Spleen (tissue), 7 donors: Measurements from ENCODE around the gene PAX5.

Source experiments
- POLR2AphosphoS5 ChIP-seq, 3 donors: sonication (generic); formaldehyde crosslinking; IDR thresholded peaks; one replicate each; pipeline ENCODE4 v1.5.1; 2017; ENCODE audit warnings: antibody characterized with exemption in 3 of 3
- TF ChIP-seq, protein P1 (sequence below), 11 experiments: fragments of 200-600 bp in 7 of 11; fragments of 450-650 bp in 4 of 11; sonication (generic) in 4 of 11; IDR thresholded peaks in 8 of 11; conservative IDR thresholded peaks in 3 of 11; 1 replicate in 7 of 11; 2 replicates in 4 of 11; pipeline versions ENCODE4 v1.4.0 to v1.8.0; 2016 to 2021; ENCODE audit warnings: antibody characterized with exemption in 11 of 11, inconsistent platforms in 4 of 11, mild to moderate bottlenecking in 1 of 11
- donor health status: DM: no; HTN: no; CAD: no; lungs with moderate emphysema.
- donor health status: DM: no; HTN: no; CAD: no.
- donor health status: DM: no; HTN: no; CAD: no.

DNA sequence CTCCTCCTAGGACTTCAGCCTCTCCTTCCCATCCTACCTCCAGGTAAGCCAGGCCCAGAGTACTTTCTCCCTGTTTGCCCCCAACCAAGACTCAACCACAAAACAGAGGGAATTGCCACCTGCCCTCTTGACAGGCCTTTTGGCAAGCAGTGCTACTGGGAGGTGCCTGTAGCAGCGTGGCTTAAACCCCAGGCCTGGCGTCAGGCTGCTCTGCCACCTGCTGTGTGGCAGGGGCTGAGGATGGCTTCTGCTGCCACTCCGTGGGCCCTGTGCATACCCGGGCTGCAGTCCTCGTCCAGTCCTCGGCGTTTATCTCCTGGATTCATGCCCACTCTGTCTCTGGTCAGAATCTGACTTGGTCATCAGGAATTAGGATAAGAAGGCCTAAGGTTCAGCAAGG lies 163.1 kb downstream of the PAX5 start:
- TF ChIP-seq POLR2AphosphoS5 (IDR thresholded peaks at IDR 0.05) = peak in 1 of 3 donors; percentile 19
- TF ChIP-seq, protein P1, sequence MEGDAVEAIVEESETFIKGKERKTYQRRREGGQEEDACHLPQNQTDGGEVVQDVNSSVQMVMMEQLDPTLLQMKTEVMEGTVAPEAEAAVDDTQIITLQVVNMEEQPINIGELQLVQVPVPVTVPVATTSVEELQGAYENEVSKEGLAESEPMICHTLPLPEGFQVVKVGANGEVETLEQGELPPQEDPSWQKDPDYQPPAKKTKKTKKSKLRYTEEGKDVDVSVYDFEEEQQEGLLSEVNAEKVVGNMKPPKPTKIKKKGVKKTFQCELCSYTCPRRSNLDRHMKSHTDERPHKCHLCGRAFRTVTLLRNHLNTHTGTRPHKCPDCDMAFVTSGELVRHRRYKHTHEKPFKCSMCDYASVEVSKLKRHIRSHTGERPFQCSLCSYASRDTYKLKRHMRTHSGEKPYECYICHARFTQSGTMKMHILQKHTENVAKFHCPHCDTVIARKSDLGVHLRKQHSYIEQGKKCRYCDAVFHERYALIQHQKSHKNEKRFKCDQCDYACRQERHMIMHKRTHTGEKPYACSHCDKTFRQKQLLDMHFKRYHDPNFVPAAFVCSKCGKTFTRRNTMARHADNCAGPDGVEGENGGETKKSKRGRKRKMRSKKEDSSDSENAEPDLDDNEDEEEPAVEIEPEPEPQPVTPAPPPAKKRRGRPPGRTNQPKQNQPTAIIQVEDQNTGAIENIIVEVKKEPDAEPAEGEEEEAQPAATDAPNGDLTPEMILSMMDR (IDR thresholded peaks at IDR 0.05 in 8 of 11, conservative IDR thresholded peaks at IDR 0.05 in 3 of 11) = no peak
